ENCODE results near the gene SOX13. TPM values are rescaled to one million over a fixed set of nuclear protein-coding genes. Genes with fewer than 3 reads are reported as not detected.
A peak's percentile ranks its signal among the peaks of the same experiment; 100 is the strongest.

Gene SOX13
- polyA plus RNA-seq, 3 donors = 0.52 TPM; not detected in 2

GRCh38 chr1:204062106-204062505 lies 10.8 kb upstream of the SOX13 start:
- H2AFZ ChIP-seq (ENCODE audit: insufficient read depth, low read depth, low read length, poor library complexity, severe bottlenecking) = no peak overlapping the region
- Mint-ChIP-seq H3K27me3 (ENCODE audit: low read depth in 3 of 3) (peaks cover 8 to 13% (median 10%) of the 10 kb centered on the region in 3 donors), H3K9me3 (peaks cover 0 to 3% (median 0%) of the 10 kb centered on the region in 7 donors), H3K27ac (no peak overlapping the region), H3K36me3 (no peaks in the 10 kb centered on the region), H3K4me3 (no peak overlapping the region), H3K4me1 (peaks cover 13% of the 10 kb centered on the region)
- H4K20me1 ChIP-seq (ENCODE audit: insufficient read depth, low read length) = no peaks in the 10 kb centered on the region
- H3K79me2 ChIP-seq (ENCODE audit: insufficient read depth, low read length) = no peaks in the 10 kb centered on the region
- no peak overlapping the region for H3K9ac ChIP-seq (ENCODE audit: insufficient read depth, low read length, poor library complexity, severe bottlenecking)
- peaks cover 0 to 5% of the 10 kb centered on the region in 2 donors for H3K4me1 ChIP-seq (ENCODE audit: control insufficient read depth in 1 of 2, insufficient read depth in 2 of 2, low read length in 2 of 2)
- no peaks in the 10 kb centered on the region for H3K9me3 ChIP-seq (replicated peaks in 1 of 2; ENCODE audit: control insufficient read depth in 1 of 2, insufficient read depth in 1 of 2, low read length in 2 of 2)
- DNase-seq = no peak
- H3K27ac ChIP-seq (ENCODE audit: low read depth in 1 of 2, low read length in 2 of 2) = no peak overlapping the region
- TF ChIP-seq, protein P1, sequence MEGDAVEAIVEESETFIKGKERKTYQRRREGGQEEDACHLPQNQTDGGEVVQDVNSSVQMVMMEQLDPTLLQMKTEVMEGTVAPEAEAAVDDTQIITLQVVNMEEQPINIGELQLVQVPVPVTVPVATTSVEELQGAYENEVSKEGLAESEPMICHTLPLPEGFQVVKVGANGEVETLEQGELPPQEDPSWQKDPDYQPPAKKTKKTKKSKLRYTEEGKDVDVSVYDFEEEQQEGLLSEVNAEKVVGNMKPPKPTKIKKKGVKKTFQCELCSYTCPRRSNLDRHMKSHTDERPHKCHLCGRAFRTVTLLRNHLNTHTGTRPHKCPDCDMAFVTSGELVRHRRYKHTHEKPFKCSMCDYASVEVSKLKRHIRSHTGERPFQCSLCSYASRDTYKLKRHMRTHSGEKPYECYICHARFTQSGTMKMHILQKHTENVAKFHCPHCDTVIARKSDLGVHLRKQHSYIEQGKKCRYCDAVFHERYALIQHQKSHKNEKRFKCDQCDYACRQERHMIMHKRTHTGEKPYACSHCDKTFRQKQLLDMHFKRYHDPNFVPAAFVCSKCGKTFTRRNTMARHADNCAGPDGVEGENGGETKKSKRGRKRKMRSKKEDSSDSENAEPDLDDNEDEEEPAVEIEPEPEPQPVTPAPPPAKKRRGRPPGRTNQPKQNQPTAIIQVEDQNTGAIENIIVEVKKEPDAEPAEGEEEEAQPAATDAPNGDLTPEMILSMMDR (IDR thresholded peaks at IDR 0.05) = no peak
- H3K36me3 ChIP-seq (replicated peaks in 1 of 2; ENCODE audit: control insufficient read depth in 1 of 2, insufficient read depth in 2 of 2, low read length in 2 of 2) = no peaks in the 10 kb centered on the region
- H3K27me3 ChIP-seq (ENCODE audit: control insufficient read depth in 2 of 2, insufficient read depth in 2 of 2, low read length in 2 of 2) = no peaks in the 10 kb centered on the region
- H3K4me3 ChIP-seq (replicated peaks in 1 of 3; ENCODE audit: low read depth in 2 of 3, low read length in 3 of 3) = no peak overlapping the region
- H3K4me2 ChIP-seq (replicated peaks; ENCODE audit: extremely low read depth, low read length, poor library complexity, severe bottlenecking) = no peak overlapping the region
- no CpG with 5 or more reads among the region's 2 CpGs for WGBS (ENCODE audit: insufficient coverage)
- intact Hi-C loops (cut with micrococcal nuclease) = no loop called here

- no peak overlapping the region for H3K27ac ChIP-seq (ENCODE audit: low read depth in 1 of 2, low read length in 2 of 2)
- DNase-seq = no peak
- peaks cover 0 to 7% of the 10 kb centered on the region in 2 donors for H3K27me3 ChIP-seq (ENCODE audit: control insufficient read depth in 2 of 2, insufficient read depth in 2 of 2, low read length in 2 of 2)
- Mint-ChIP-seq H3K4me1 (peaks cover 3% of the 10 kb centered on the region), H3K9me3 (peaks cover 0 to 3% (median 0%) of the 10 kb centered on the region in 7 donors), H3K27ac (peak overlapping the region in 2 of 7 donors; percentile 3 to 54), H3K27me3 (ENCODE audit: low read depth in 3 of 3) (peaks cover 13 to 20% (median 17%) of the 10 kb centered on the region in 3 donors), H3K4me3 (peak overlapping the region in 1 of 2 donors; percentile 43), H3K36me3 (no peaks in the 10 kb centered on the region)
- TF ChIP-seq, protein P1 (IDR thresholded peaks at IDR 0.05) = no peak
- no peak overlapping the region for H3K4me3 ChIP-seq (replicated peaks in 1 of 3; ENCODE audit: low read depth in 2 of 3, low read length in 3 of 3)
- H2AFZ ChIP-seq (ENCODE audit: insufficient read depth, low read depth, low read length, poor library complexity, severe bottlenecking) = peak overlapping the region; percentile 24
- H3K36me3 ChIP-seq (replicated peaks in 1 of 2; ENCODE audit: control insufficient read depth in 1 of 2, insufficient read depth in 2 of 2, low read length in 2 of 2) = no peaks in the 10 kb centered on the region
- no peaks in the 10 kb centered on the region for H3K79me2 ChIP-seq (ENCODE audit: insufficient read depth, low read length)
- WGBS (ENCODE audit: insufficient coverage) = 80% methylated on average over 1 of the region's 8 CpGs
- no peaks in the 10 kb centered on the region for H3K4me1 ChIP-seq (ENCODE audit: control insufficient read depth in 1 of 2, insufficient read depth in 2 of 2, low read length in 2 of 2)
- H4K20me1 ChIP-seq (ENCODE audit: insufficient read depth, low read length) = no peaks in the 10 kb centered on the region
- H3K9me3 ChIP-seq (replicated peaks in 1 of 2; ENCODE audit: control insufficient read depth in 1 of 2, insufficient read depth in 1 of 2, low read length in 2 of 2) = no peaks in the 10 kb centered on the region
- no peak overlapping the region for H3K9ac ChIP-seq (ENCODE audit: insufficient read depth, low read length, poor library complexity, severe bottlenecking)
- intact Hi-C loops (cut with micrococcal nuclease) = no loop called here
- H3K4me2 ChIP-seq (replicated peaks; ENCODE audit: extremely low read depth, low read length, poor library complexity, severe bottlenecking) = no peak overlapping the region
Observed at GRCh38 chr1:204065174-204065985, 7.5 kb upstream of the SOX13 start.

All from CD14-positive monocyte (primary cell).